Left lung (tissue), 10 donors: ENCODE results near the gene ZC3H12C. TPM values are rescaled to one million over a fixed set of nuclear protein-coding genes. Genes with fewer than 3 reads are reported as not detected.

Source experiments
- ATAC-seq: fragments of 200-7000 bp; cut with Tn5 transposase; one replicate; pipeline ENCODE4 v1.9.1; 2020; ENCODE audit warnings: moderate library complexity
- DNase-seq, 4 donors: peaks; one replicate each; pipeline ENCODE4 v3.0.0-alpha.2; 2013 to 2020
- H3K27ac ChIP-seq, 2 donors: fragments of 200-600 bp; sonication (generic) in 1 of 2; one replicate each; pipeline versions ENCODE4 v1.5.0 to v1.8.0; 2020 to 2021
- H3K27me3 ChIP-seq, 2 donors: fragments of 200-600 bp; sonication (generic) in 1 of 2; one replicate each; pipeline versions ENCODE4 v1.5.0 to v1.8.0; 2020 to 2021
- H3K36me3 ChIP-seq, 2 donors: fragments of 200-600 bp; sonication (generic) in 1 of 2; one replicate each; pipeline versions ENCODE4 v1.5.0 to v1.8.0; 2020 to 2021
- H3K4me1 ChIP-seq, 2 donors: fragments of 200-600 bp; one replicate each; pipeline ENCODE4 v1.8.0; 2021
- H3K4me3 ChIP-seq, 2 donors: fragments of 200-600 bp; sonication (generic) in 1 of 2; one replicate each; pipeline versions ENCODE4 v1.5.0 to v1.8.0; 2020 to 2021; ENCODE audit warnings: mild to moderate bottlenecking in 1 of 2
- H3K9me3 ChIP-seq, 2 donors: fragments of 200-600 bp; sonication (generic) in 1 of 2; one replicate each; pipeline versions ENCODE4 v1.5.0 to v1.8.0; 2020 to 2021
- intact Hi-C, 2 donors: fragments of 100-400 bp; cut with DNase I; formaldehyde crosslinking; loops; one replicate each; pipeline versions ENCODE4 v1.11.2 to v1.14.2; 2022
- polyA plus RNA-seq, 6 donors: library from polyadenylated mRNA; unstranded; fragments of 120-200 nt; gene quantifications; one replicate each; pipeline ENCODE4 v1.2.1, GENCODE V29; 2013; ENCODE audit not compliant: insufficient read length in 6 of 6
- total RNA-seq, 2 donors: library from RNA; stranded (reverse); fragmentation: NEBNext Ultra II Directional; extraction: Animal tissue kit (Norgen Biotek cat#: 25700); gene quantifications; one replicate each; pipeline ENCODE4 v1.2.1, GENCODE V29; 2021
- TF ChIP-seq, protein P1 (sequence below), 2 donors: fragments of 200-600 bp; sonication (generic) in 1 of 2; IDR thresholded peaks; one replicate each; pipeline versions ENCODE4 v1.5.0 to v1.8.0; 2021; ENCODE audit warnings: antibody characterized with exemption in 2 of 2
- donor health status: DM: no; HTN: yes; CAD: no.
- donor health status: DM: no; HTN: no; CAD: no.

ZC3H12C gene
- total and polyA plus RNA-seq, 8 donors = 7.4 to 16.2 (median 9.2) TPM

DNA sequence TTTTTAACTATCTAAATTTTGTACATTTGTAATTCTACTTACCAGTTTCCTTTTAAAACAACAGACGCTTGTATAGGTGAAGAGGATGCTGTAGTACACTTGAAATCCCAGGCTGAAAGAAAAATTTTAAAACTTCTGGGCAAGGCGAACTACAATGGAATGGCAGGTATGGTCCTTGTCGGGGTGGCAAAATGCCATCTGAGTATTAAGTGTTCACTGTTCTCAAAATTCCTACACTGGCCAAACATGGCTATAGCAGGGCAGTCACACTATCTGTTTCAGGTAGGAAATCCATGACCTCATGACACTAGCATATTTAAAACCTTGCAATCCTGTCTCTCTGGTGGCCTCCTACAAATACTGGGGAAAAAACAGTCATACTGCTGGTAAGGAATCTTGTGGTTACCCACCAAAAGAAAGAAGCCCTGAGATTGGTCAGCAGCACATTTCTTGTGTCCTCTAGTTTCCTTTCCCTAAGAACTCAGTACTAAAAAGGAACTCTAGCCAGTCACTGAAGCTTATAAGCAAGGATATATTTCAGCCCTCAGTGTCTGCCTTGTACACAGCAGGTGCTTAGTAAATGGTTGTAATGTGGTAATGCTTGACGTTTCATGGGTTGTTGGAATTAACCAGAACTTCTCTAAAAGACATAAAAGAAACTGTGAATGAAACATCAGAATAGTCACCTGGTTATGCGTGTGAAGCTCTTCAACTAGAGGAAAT, 5.2 kb upstream of the ZC3H12C start:
- intact Hi-C loops = no loop called here

DNA sequence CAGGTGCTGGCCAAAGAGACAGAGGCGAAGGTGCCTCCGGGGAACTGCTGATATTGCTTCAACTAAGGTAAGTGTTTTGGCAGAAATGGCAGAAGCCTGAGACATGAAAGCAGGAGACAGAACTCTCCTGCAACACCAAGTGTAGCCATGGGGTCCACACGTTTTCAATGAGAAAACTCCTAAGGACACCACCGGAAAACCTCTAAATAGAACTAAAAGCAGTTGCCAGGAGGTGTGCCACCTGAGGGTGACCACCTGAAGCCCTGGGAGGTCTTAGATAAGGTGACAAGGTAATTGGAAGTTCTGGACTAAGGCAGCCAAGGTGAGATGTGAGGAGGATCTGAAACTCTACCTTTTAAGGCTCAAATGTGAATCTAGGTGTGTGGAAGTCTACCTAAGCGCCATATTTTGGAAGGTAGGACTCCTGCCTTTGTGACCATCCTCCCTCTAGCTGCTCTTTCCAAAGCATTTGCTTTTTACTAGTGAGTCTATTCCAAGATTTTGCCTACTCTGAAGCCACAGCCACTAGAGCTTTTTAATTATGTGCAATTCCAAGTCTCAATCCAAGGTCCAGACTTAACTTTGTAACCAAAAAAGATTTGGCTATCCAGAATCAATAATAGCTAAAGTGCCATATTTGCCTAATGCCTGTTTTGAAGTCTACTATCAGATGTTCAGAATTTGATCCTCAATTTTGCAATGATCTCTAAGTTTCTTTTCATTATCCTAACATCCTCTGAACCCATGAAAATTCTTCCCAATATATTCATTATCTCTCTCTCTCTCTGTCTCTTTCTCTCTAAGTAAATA, 4.5 kb upstream of the ZC3H12C start:
- intact Hi-C loops = no loop called here
- peak overlapping the region in 1 of 2 donors; percentile 16 for H3K27ac ChIP-seq
- ATAC-seq (no peak), DNase-seq (no peak)
- H3K9me3 ChIP-seq = no peaks in the 10 kb centered on the region
- TF ChIP-seq, protein P1, sequence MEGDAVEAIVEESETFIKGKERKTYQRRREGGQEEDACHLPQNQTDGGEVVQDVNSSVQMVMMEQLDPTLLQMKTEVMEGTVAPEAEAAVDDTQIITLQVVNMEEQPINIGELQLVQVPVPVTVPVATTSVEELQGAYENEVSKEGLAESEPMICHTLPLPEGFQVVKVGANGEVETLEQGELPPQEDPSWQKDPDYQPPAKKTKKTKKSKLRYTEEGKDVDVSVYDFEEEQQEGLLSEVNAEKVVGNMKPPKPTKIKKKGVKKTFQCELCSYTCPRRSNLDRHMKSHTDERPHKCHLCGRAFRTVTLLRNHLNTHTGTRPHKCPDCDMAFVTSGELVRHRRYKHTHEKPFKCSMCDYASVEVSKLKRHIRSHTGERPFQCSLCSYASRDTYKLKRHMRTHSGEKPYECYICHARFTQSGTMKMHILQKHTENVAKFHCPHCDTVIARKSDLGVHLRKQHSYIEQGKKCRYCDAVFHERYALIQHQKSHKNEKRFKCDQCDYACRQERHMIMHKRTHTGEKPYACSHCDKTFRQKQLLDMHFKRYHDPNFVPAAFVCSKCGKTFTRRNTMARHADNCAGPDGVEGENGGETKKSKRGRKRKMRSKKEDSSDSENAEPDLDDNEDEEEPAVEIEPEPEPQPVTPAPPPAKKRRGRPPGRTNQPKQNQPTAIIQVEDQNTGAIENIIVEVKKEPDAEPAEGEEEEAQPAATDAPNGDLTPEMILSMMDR (IDR thresholded peaks at IDR 0.05) = no peak
- H3K4me1 ChIP-seq = peaks cover 0 to 40% of the 10 kb centered on the region in 2 donors
- no peak overlapping the region for H3K4me3 ChIP-seq
- H3K27me3 ChIP-seq = peaks cover 0 to 4% of the 10 kb centered on the region in 2 donors
- no peaks in the 10 kb centered on the region for H3K36me3 ChIP-seq

More for the DNA sequence above, 5.2 kb upstream of the ZC3H12C start:
- peak in 1 of 4 donors; percentile 44 for DNase-seq
- no peak overlapping the region for H3K4me3 ChIP-seq
- H3K27ac ChIP-seq = peak overlapping the region in 1 of 2 donors; percentile 16
- no peaks in the 10 kb centered on the region for H3K36me3 ChIP-seq
- no peaks in the 10 kb centered on the region for H3K27me3 ChIP-seq
- H3K4me1 ChIP-seq = peaks cover 0 to 40% of the 10 kb centered on the region in 2 donors
- no peaks in the 10 kb centered on the region for H3K9me3 ChIP-seq
- peak; percentile 64 for ATAC-seq
- TF ChIP-seq, protein P1 (IDR thresholded peaks at IDR 0.05) = no peak

DNA sequence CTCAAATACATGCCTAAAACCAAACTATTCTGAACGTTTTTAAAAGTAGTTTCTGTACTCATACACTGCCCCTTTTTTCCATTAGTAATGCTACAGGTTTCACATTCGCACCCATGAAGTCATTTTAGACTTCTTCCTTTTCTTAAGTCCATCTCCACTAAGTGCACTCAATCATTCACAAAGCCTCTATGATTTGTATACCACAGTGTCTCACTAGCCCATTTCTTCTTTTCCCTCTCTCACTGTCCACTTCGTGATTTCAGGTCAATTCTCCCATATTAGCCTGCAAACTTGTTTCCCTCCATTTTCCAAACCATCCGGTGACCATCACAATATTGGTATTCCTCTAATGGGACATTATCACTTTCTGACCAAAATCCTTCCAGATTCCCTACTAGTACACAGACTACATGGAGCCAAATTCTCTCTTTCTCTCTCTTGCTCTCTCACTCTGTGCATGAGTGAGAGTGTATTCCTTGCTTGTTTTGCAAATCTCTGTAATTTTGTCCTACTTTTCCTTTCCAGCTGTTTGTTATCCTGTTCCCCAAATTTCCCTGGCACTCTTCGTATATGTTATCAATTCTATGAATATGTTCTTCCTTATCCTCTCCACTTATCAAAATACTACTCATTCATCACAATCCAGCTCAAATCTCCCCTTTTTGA, 3.4 kb upstream of the ZC3H12C start:
- Histone ChIP-seq H3K27ac (no peak overlapping the region), H3K27me3 (peaks cover 0 to 5% of the 10 kb centered on the region in 2 donors), H3K9me3 (no peaks in the 10 kb centered on the region), H3K4me1 (peaks cover 5 to 48% of the 10 kb centered on the region in 2 donors), H3K36me3 (no peaks in the 10 kb centered on the region), H3K4me3 (no peak overlapping the region)
- intact Hi-C loops = no loop called here
- DNase-seq (no peak), ATAC-seq (no peak)
- TF ChIP-seq, protein P1 (IDR thresholded peaks at IDR 0.05) = no peak

DNA sequence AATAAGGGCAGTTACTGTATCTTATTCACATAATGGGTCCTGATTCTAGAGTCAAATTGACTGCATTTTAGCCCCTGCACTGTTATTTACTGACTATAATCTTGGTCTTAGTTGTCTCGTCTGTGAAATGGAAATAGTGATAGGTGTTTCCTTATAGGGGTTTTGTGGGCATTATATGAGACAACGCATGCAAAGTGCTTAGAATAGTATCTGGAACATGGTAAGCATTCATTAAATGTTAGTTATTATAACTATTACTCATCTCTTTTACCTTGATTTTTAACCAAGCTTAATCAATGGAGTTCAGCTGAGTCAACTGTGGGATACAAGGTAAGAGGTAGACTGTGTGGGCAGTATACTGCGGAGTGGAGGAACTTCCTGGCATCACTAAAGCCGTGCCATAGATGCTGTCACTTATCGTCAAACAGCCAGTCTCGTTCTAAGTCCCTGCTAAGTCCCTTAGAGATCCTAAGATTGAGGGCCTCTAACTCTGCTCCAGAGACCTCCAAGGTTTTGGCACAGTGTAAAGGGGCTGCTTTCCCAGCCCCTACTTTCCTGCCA, 2.6 kb upstream of the ZC3H12C start:
- Histone ChIP-seq H3K36me3 (no peaks in the 10 kb centered on the region), H3K27me3 (peaks cover 0 to 5% of the 10 kb centered on the region in 2 donors), H3K27ac (no peak overlapping the region), H3K4me1 (peaks cover 11 to 54% of the 10 kb centered on the region in 2 donors), H3K9me3 (no peaks in the 10 kb centered on the region), H3K4me3 (no peak overlapping the region)
- TF ChIP-seq, protein P1 (IDR thresholded peaks at IDR 0.05) = no peak
- ATAC-seq = no peak
- DNase-seq = no peak
- intact Hi-C loops = no loop called here
